ENCODE measurements around the gene KCNN2. TPM values are rescaled to one million over a fixed set of nuclear protein-coding genes. Genes with fewer than 3 reads are reported as not detected.

KCNN2 gene
- total RNA-seq (2021; ENCODE audit: unreplicated experiment) = not detected
- not detected in 2 replicates for polyA plus RNA-seq (2012)
- Bru-seq, nascent RNA = percentile 1 among the genes with signal in this experiment
- percentile 6 among the genes with signal in this experiment for BruChase-seq, experiment 1, labeled RNA remaining after a 6-hour chase
- percentile 3 among the genes with signal in this experiment for BruChase-seq, experiment 2, labeled RNA remaining after a 2-hour chase
- long read RNA-seq = 0 reads

DNA sequence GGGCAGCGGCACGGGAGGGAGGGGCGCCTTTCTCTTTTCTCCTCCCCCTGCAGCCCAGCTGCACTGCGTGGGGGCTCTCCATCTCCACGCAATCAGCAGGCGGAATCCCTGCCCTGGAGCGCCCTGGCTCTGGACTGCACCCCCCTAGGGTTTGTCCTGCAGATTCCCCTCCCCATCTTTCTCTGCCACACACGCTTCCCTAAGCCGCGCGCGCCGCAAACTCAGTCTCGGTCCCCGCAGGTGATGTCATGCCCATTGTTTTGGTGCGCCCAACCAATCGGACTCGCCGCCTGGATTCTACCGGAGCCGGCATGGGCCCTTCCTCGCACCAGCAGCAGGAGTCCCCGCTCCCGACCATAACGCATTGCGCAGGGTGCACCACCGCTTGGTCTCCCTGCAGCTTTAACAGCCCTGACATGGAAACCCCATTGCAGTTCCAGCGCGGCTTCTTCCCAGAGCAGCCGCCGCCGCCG lies at the start of gene KCNN2:
Gene KCNN2 (plus strand): TSS at position 347 of the 473 bp plus-strand sequence. CDS start 70 bp downstream, at position 417.
- no peak within 1 kb of the TSS for H3K4me3 ChIP-seq (replicated peaks in 1 of 2; ENCODE audit: low read depth in 1 of 2, low read length in 2 of 2)
- ChIA-PET RAD21 (ENCODE audit: low non-redundant PET in 1 of 2, low total read pairs in 2 of 2, uncharacterized antibody in 2 of 2, unreplicated experiment in 2 of 2) (no interaction called here), CTCF (no interaction called here), POLR2A (no interaction called here)
- H3K4me1 ChIP-seq (ENCODE audit: control insufficient read depth in 1 of 2, insufficient read depth in 2 of 2, low read length in 2 of 2) = no peaks in the 10 kb centered on the region
- ATAC-seq (no peak), DNase-seq (ENCODE audit: low read depth, low spot score) (no peak)
- no peaks in the 10 kb centered on the region for H4K20me1 ChIP-seq (ENCODE audit: insufficient read depth)
- no peak within 1 kb of the TSS for H3K27ac ChIP-seq (ENCODE audit: low read depth, low read length)
- no peaks in the 10 kb centered on the region for H3K9me2 ChIP-seq (ENCODE audit: insufficient read depth)
- H2AFZ ChIP-seq (ENCODE audit: low read depth, low read length, poor library complexity, severe bottlenecking) = no peak within 1 kb of the TSS
- no peak within 1 kb of the TSS for H3K9ac ChIP-seq (ENCODE audit: low read length)
- TF ChIP-seq, protein P1, sequence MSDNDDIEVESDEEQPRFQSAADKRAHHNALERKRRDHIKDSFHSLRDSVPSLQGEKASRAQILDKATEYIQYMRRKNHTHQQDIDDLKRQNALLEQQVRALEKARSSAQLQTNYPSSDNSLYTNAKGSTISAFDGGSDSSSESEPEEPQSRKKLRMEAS (IDR thresholded peaks at IDR 0.05) = no peak
- no peak for TF ChIP-seq EGR1 (IDR thresholded peaks at IDR 0.05; ENCODE audit: low read depth)
- TF ChIP-seq CBX3 (IDR thresholded peaks at IDR 0.05; ENCODE audit: low read depth) = no peak
- no peak for TF ChIP-seq REST (IDR thresholded peaks at IDR 0.05; ENCODE audit: low read depth)
- TF ChIP-seq ELF1 (IDR thresholded peaks at IDR 0.05; ENCODE audit: borderline replicate concordance, low read depth) = no peak
- no peak for TF ChIP-seq JUND (IDR thresholded peaks at IDR 0.05)
- TF ChIP-seq SRF (IDR thresholded peaks at IDR 0.05; ENCODE audit: low read depth) = no peak
- H3K9me3 ChIP-seq (ENCODE audit: control insufficient read depth in 1 of 2, insufficient read depth in 1 of 2, low read depth in 1 of 2, low read length in 2 of 2) = no peaks in the 10 kb centered on the region
- H3K27me3 ChIP-seq (ENCODE audit: insufficient read depth, low read length) = peaks cover 19% of the 10 kb centered on the region
- H3K36me3 ChIP-seq (ENCODE audit: control insufficient read depth in 1 of 2, insufficient read depth in 2 of 2, low read length in 2 of 2) = no peaks in the 10 kb centered on the region
- no peaks in the 10 kb centered on the region for H3K79me2 ChIP-seq (ENCODE audit: insufficient read depth, low read length)
- BruUV-seq (replicated peaks) = no TSS peak
- intact Hi-C loops (cut with micrococcal nuclease) = no loop called here
- no peak within 1 kb of the TSS for H3K4me2 ChIP-seq (ENCODE audit: low read length)
